C4-2B (cell line): Measurements from ENCODE around the gene TNS3.

Experiments
- H3K27ac ChIP-seq: fragments of 450-650 bp; 2 replicates; pipeline ENCODE4 v1.5.1; 2017
- CTCF ChIP-seq: fragments of 450-650 bp; conservative IDR thresholded peaks from 2 replicates; pipeline ENCODE4 v1.5.1; 2017; ENCODE audit warnings: mild to moderate bottlenecking
- ZFX ChIP-seq: fragments of 450-650 bp; IDR thresholded peaks from 2 replicates; pipeline ENCODE4 v1.6.1; 2017

TNS3 gene

GRCh38 chr7:47601881-47602249 lies 20.0 kb upstream of the TNS3 start:
- no peak overlapping the region for H3K27ac ChIP-seq
- no peak for TF ChIP-seq CTCF
- no peak for TF ChIP-seq ZFX

GRCh38 chr7:47601119-47601880 lies 19.4 kb upstream of the TNS3 start:
- TF ChIP-seq ZFX, result no peak
- TF ChIP-seq CTCF, result no peak
- H3K27ac ChIP-seq, result no peak overlapping the region

GRCh38 chr7:47600199-47601118 lies 18.5 kb upstream of the TNS3 start:
- no peak overlapping the region for H3K27ac ChIP-seq
- no peak for TF ChIP-seq ZFX
- no peak for TF ChIP-seq CTCF

GRCh38 chr7:47597379-47597778 lies 15.5 kb upstream of the TNS3 start:
- H3K27ac ChIP-seq, result no peak overlapping the region

GRCh38 chr7:47596502-47597202 lies 14.7 kb upstream of the TNS3 start:
- H3K27ac ChIP-seq, result no peak overlapping the region
- TF ChIP-seq CTCF, result no peak
- TF ChIP-seq ZFX, result no peak

More at GRCh38 chr7:47597379-47597778, 15.5 kb upstream of the TNS3 start:
- TF ChIP-seq CTCF (no peak), ZFX (no peak)

GRCh38 chr7:47594406-47594805 lies 12.5 kb upstream of the TNS3 start:
- TF ChIP-seq ZFX (no peak), CTCF (no peak)

More at GRCh38 chr7:47594406-47594805, 12.5 kb upstream of the TNS3 start:
- H3K27ac ChIP-seq, result no peak overlapping the region
